Measurements from ENCODE around the gene FGFR1OP2. TPM values are rescaled to one million over a fixed set of nuclear protein-coding genes. Genes with fewer than 3 reads are reported as not detected.

The FGFR1OP2 gene
- 42.1 and 44.9 TPM in 2 replicates for total RNA-seq (ENCODE audit: low replicate concordance)

GRCh38 chr12:26937863-26938700, at the start of gene FGFR1OP2, which contains the start of gene INTS13:
FGFR1OP2 (plus strand) TSS chr12:26938470; CDS start chr12:26954159, 15,689 bp downstream.
INTS13 (minus strand) TSS chr12:26937981; CDS start chr12:26936803, 1,178 bp downstream.

GRCh38 chr12:27014085-27014858, 76.0 kb downstream of the FGFR1OP2 start, which contains the start of gene TM7SF3:
TM7SF3 (minus strand) TSS chr12:27014384; CDS start chr12:27014168, 216 bp downstream.

Other genes starting within 250 kb of the FGFR1OP2 start
- 9.1 and 33.3 TPM in 2 replicates for gene ITPR2, start 105.3 kb upstream of the FGFR1OP2 start, total RNA-seq (ENCODE audit: low replicate concordance)
- gene INTS13, start 489 bp upstream of the FGFR1OP2 start, total RNA-seq (ENCODE audit: low replicate concordance): 23.5 and 28.6 TPM in 2 replicates
- gene TM7SF3, start 75.9 kb downstream of the FGFR1OP2 start, total RNA-seq (ENCODE audit: low replicate concordance): 84.0 and 163 TPM in 2 replicates
- gene MED21, start 84.1 kb downstream of the FGFR1OP2 start, total RNA-seq (ENCODE audit: low replicate concordance): 37.9 and 46.6 TPM in 2 replicates
- gene C12orf71, start 144.1 kb downstream of the FGFR1OP2 start, total RNA-seq (ENCODE audit: low replicate concordance): not detected in 2 replicates